HG03175 (cell line): Measurements from ENCODE around the gene NIM1K.
A peak's percentile ranks its signal among the peaks of the same experiment; 100 is the strongest.
"Not testable (repeated sequence)": the region's sequence is repeated elsewhere in the genome, so short reads cannot be mapped to it uniquely, and the experiment has no call there.

Source experiments
- ATAC-seq: cut with Tn5 transposase; IDR thresholded peaks from one replicate; pipeline ENCODE4 v1.9.1; 2021; ENCODE audit warnings: mild to moderate bottlenecking, moderate library complexity; ENCODE audit not compliant: unreplicated experiment

Gene NIM1K

DNA sequence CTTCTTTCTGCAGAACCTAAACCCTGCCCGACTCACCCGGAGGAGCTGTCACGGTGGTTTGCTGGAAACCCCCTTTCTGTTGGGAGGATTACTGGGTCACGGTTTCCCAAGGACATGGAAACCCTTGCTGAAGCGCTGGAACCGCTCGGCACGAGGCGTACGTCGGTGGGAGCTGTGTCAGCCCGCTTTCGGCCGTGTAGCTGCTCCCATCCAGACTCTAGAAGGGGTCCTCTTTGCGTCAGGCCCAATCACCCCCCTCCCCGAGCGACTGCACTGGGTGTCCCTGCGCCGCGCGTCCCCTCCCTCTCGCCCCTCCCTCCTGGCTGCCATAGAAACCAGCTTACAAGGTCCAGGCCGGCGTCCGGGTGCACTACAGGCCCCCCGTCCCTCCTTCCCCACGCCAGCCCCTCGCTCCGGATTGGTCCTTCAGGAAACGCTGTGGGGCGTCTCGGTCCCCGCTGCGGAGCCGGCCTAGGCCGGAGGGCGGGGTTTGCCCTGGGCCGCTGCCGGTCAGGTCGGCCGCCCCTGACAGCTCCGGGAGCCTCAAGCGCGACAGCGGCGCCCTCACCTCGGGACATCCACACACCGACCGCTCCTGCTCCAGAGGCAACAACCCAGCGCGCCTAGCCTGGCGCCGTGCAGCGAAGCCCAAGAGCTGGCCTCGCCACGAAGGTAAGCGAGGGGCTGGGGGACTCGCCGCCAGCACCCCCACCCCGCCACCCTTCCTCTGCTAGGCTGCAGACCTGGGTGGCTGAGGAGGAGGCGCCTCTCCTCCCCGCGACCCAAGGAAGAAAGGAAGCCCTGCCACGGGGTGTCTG, at the start of gene NIM1K:
TSS of gene NIM1K (plus strand) at position 486 of the 818 bp plus-strand sequence. CDS start 53,551 bp downstream, outside the sequence.
- peak; percentile 67 for ATAC-seq

DNA sequence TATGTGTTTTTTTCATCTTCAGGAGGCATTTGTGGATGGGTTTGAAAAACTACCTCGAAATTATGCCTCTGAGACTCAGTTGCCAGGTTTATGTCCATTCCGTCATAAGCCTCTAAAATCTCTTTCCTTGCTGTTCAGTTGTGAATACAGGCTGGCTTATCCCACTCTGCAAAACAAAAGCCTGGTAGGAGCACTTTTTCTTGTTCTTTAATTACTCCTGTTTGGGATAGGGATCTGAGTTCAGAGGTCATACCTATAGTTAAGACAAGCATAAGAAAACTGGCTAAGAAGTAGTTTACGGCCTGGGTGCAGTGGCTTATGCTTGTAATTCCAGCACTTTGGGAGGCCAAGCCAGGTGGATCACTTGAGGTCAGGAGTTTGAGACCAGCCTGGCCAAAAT, 47.0 kb upstream of the NIM1K start:
- ATAC-seq, result no peak

DNA sequence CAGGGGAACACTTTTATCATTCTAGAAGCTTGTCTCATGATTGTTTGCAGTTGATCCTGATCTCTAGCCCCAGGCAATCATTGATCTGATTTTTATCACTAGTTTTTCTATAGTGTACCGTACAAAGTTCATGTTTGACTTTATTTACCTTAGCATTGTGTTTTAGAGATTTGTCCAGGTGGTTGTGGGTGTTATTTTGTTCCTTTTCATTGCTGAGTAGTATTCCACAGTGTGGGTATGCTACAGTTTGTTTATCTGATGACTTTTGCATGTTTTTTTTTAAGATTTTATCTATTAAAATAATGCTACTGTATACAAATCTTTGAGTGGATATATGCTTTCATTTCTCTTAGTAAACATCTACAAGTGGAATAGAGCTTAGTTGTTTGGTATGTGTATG, 45.1 kb upstream of the NIM1K start:
- no peak for ATAC-seq

DNA sequence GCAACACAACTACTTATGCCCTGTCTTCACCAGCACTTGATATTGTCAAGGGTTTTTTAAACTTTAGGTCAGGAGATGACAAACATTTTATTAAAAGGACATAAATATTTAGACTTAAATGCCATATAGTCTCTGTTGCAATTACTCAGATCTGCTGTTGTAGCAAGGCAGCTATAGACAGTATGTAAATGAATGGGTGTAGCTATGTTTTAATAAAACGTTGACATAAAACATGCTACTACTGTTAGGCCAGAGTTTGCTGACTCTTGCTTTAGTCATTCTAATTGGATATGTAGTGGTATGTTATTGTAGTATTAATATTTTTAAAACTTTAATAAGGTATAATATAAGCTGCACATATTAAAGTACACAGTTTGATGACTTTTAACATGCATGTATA, 43.6 kb upstream of the NIM1K start:
- no peak for ATAC-seq

DNA sequence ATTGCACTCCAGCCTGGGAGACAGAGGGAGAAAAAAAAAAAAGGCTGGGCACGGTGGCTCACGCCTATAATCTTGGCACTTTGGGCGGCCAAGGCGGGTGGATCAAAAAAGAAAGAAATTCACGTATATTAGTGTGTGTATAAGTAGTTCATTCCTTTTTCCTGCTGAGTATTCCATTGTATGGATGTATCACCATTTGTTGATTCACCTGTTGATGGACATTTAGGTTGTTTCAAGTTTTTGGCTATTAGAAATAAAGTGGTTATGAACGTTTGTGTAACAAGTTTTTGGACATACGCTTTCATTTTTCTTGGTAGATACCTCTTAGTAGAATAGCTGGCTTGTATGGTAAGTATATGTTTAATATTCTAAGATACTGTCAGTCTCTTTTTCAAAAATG, 42.8 kb upstream of the NIM1K start:
- ATAC-seq, result no peak

DNA sequence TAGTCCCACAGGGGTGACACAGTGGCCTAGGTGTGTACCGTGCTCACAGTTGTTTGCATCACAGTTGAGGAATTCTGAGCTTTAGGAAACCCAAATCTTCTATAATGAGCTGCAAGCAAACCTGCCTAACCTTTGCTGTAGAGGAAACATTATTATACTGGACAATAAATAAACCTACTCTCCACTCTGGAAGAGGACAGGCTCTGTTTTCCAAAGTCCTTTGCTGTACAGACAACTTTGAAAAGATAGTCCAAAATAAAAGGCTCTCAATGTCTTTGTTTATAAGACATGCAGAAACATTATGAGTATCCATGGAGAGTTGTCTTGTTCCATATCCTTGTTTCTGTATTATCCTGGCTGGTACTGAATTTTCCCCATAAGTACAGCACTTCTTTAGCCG, 42.0 kb upstream of the NIM1K start:
- ATAC-seq, result no peak

DNA sequence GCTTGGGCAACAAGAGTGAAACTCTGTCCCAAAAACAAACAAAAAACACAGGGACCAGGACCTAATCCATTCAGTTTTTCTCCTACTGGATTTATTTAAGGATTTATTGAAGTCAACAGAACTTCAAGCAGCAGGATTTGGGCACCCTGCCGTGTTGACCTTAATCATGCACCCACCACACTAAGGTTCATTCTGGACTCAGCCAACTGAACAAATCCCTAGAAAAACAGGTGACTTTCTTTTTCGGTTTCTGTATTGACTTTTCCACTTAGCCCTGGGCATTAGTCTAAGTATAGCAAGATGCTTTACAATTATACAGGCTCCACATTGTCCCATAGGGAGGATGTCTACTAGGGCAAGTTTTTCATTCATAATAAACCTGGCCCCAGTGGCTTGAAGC, 41.3 kb upstream of the NIM1K start:
- ATAC-seq, result no peak

DNA sequence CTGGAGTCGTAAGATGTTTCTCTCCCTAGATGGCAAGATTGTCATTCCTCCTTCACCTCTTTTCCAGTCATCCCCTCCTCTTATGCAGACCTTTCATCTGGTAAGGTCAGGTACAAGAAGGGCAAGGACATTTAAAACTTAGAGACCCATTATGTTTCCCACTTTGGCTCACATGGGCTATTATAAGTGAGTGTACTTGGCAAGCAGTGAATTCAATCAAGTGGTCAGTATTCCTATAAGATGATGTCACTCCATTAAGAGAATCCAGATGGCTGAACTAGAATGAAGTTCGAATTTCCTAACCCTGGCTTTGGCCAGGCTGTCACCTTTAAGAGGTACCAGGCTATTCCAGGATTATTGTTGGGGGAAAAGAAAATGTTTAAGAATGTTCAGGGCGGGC, 39.1 kb upstream of the NIM1K start:
- no peak for ATAC-seq

DNA sequence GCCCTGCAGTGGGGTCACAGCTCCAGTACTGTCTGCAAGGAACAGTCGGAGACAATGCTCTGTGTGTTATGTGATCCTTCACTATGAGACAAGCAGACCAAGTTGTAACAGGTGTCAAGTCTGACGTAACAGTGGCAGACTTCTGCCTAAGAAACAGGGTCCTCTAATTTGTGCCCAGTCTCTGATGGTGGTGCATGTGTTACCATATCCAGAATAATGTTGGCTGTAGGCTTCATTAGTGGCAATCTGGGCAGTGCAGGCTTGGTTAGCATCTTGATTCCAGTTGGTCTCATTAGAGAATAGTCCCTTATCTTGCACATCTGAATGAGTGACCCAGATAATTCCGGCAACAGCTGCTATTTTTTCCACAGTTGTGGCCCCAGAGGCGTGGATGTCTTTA, 37.6 kb upstream of the NIM1K start:
- no peak for ATAC-seq

DNA sequence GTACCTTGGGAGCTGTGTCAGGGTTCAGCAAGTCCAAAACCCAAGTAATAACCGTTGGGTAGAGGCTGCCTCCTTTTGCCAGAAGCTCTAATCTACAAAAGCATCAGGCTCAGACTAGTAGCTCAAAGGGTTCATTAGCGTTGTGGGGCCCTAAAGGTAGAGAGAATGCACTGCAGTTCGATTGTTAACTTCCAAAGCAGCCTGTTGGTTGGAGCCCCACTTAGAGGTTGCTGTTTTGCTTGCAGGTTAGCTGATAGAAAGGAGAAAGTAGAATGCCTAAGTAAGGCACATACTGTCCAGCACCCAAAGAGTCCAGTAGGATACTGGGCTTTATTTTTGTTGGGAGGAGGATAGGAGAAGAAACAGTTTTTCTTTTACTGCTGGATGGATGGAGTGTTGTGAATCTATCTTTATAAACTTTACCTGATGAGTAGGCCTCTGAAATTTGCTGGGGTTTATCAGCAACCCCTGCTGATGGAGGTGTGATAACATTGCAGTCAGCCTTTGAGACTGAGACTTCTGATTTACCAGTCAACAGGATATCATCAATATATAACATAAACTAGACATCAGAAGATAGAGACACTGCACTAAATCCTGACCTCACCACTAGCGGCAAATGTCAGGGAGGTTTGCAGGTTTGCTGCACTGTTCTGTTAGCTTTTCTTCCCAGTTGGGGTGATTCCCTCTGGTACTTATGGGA, 36.5 kb upstream of the NIM1K start:
- no peak for ATAC-seq

DNA sequence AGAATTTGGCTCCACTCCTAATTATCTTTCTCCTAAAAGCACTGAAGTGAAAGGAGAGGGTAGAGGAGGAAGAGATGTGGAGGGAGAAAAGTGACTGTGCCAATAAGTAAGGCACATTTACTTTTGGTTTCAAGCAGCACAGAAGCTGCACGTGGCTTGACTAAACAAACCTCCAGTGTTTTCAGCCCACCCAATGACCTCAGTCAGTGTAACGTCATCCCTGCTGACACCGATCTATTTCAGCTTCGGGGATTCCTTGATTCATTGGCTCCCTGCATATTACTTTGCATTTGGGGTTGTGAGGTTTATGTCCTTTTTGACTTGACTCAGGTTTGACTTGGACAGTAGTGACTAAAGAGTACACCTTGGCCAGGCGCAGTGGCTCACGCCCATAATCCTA, 35.6 kb upstream of the NIM1K start:
- ATAC-seq, result no peak

DNA sequence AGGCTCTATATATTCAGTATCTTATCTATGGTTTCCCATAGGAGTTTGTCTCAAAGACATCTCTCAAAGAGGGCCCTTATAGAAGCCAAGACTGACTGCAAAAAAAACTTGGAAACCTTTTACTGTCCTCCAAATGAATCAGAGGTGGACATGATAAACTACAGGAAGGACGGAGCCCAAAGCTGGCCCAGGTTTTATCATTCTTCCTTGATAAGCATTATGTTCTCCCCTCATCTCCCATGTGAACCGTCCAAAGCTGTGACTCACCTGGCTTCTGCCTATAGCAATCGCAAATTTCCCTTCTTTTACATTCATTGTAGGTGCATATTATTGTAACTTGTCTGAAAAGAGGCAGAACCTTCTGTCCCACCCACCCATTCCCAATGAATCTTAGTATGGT, 35.0 kb upstream of the NIM1K start:
- no peak for ATAC-seq

DNA sequence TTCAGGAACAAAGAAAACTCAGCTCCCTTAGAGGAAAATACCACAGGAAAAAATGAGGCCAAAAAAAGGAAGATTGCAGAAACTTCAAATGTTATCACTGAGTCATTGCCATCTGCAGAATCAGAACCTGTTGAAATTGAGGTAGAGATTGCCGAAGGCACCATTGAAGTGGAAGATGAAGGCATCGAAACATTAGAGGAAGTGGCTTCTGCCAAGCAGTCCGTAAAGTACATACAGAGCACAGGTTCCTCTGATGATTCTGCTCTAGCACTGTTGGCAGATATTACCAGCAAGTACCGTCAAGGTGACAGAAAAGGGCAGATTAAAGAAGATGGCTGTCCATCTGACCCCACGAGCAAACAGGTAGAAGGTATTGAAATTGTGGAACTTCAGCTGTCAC, 30.8 kb upstream of the NIM1K start:
- ATAC-seq, result no peak

DNA sequence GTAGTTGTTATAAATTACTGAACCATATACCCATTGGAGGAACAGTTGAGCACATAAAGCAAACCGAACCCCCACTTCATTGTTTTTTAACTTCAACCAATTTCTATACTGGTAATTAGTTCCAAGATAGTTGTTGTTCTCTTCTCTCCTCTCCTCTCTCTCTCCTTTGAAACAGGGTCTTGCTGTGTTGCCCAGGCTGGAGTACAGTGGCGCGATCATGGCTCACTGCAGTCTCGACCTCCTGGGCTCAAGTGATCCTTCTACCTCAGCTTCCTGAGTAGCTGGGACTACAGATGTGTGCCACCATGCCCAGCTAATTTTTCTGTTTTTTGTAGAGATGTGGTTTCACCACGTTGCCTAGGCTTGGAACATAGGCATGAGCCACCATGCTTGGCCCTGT, 27.2 kb upstream of the NIM1K start:
- ATAC-seq, result not testable (repeated sequence)

DNA sequence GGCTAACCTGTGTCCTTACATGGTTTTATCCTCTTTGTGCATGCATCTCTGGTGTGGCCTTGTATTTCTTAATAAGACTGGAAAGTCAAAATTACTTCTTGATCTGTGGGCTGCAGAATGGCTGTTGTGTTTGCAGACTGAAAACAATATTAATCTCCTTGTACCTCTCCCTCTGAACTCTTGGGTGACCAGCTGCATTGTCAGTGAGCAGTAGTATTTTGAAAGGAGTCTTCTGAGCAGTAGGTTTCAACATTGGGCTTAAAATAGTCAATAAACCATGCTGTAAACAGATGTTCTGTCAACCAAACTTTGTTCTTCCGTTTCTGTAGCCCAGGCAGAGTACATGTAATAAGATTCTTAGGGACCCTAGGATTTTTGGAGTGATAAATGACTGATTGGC, 26.7 kb upstream of the NIM1K start:
- ATAC-seq, result no peak

DNA sequence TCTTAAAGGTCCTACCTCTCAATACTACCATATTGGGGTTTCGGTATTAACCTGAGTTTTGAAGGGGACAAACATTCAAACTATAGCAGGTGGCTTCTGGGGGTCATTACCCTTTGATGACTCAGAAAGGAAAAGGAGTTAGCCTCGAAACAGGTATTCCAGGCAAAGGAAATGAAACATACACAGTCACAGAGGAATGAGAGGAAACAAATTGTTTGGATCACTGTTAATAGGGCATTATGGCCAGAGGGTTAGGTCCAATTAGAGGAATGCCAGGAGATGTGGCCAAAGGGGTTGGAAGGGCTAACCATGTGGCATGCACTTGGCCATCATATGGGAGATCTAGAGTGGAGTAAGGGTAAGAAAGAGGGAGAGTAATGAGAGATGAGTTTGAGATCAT, 23.9 kb upstream of the NIM1K start:
- ATAC-seq, result no peak

DNA sequence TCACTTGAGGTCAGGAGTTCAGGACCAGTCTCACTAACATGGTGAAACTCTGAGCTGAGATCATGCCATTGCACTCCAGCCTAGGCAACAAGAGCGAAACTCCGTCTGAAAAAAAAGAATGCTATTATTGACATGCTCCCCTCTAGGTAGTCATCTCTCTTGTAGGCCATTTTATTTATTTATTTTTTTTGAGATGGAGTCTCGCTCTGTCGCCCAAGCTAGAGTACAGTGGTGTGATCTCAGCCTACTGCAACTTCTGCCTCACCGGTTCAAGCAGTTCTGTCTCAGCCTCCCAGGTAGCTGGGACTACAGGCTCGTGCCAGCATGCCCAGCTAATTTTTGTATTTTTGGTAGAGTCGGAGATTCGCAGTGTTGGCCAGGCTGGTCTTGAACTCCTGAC, 20.6 kb upstream of the NIM1K start:
- ATAC-seq, result no peak

DNA sequence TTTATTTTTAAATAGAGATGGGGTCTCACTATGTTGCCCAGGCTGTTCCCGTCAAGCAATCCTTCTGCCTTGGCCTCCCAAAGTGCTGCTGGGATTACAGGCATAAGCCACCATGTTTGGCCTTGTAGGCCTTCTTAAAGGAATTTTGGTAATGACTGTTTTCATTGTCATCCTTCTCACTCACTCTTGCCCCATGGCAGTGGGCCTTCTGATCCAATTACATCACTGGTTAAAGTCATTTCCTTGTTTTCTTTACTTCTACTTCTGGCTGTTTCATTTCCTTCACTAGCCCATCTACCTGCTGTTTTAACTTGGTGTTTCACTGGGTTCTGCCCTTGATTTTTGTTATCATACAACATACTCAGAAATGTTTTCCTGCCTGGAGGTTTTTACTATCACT, 20.1 kb upstream of the NIM1K start:
- ATAC-seq, result no peak

DNA sequence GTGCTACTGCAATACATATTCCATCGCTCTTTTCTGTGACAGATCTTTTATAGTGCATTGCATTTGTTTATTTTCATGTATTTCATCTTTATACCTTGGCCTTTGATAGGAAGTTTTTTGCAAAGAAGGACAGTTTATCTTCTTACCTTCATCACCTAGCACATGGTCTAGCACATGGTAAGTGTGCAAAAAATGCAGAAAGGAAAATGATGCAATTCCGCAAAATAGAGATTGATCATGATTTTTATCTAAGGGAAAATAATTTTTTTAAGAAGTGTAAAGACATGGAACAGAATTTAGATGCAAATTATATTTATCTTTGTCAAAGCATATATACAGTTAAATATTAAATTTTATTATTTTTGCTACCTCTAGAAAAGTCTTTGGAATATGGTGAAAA, 19.2 kb upstream of the NIM1K start:
- ATAC-seq, result no peak

DNA sequence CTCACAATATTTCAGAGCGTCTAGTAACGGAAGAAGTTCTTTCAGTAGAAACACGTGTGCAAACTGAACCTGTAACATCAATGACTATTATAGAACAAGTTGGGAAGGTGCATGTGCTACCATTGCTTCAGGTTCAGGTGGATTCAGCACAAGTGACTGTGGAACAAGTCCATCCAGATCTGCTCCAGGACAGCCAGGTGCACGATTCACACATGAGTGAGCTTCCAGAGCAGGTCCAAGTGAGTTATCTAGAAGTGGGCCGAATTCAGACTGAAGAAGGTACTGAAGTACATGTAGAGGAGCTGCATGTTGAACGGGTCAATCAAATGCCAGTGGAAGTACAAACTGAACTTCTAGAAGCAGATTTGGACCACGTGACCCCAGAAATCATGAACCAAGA, 17.4 kb upstream of the NIM1K start:
- ATAC-seq, result no peak

DNA sequence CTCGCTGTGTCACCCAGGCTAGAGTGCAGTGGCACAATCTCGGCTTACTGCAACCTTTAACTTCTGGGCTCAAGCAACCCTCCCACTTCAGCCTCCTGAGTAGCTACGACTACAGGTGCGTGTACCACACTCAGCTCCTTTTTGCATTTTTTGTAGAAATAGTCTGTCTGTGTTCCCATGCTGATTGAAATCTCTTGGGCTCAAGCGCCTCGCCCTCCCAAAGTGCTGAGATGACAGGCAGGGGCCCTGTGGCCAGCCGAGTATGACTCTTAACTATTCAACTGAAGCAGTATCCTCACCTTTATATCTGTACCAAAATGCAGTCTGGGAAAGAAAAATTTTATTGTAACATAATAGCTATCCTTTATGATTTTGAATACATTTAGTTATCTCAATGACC, 12.2 kb upstream of the NIM1K start:
- no peak for ATAC-seq

DNA sequence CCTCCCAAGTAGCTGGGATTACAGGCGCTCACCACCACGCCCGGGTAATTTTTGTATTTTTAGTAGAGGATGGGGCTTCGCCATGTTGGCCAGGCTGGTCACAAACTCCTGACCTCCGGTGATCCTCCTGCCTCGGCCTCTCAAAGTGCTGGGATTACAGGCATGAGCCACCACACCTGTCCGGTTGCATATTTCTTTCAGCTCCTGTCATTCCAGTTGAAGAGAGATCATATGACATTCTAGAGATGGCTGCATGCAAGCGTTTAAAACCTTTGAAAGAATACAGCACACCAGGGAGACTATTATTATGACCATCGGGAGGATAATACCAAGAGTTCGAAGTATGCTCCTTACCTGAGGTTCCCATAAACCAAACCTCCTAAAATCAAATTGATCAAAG, 9.6 kb upstream of the NIM1K start:
- no peak for ATAC-seq

DNA sequence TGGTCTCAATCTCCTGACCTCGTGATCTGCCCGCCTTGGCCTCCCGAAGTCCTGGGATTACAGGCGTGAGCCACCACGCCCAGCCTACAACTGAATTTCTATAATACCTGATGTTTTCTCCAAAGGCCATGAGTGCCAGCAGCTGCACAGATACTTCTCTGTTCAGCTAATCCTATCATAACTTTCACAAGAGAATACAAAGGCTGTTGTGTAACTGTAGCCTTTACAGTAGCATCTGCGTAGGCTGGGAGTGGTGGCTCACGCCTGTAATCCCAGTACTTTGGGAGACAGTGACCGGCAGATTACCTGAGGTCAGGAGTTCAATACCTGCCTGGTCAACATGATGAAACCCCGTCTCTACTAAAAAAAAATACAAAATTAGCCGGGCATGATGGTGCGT, 8.9 kb upstream of the NIM1K start:
- ATAC-seq, result not testable (repeated sequence)
